ENCODE measurements around the gene ECI2.
"Not testable (repeated sequence)": the region's sequence is repeated elsewhere in the genome, so short reads cannot be mapped to it uniquely, and the experiment has no call there.

Gene ECI2

DNA sequence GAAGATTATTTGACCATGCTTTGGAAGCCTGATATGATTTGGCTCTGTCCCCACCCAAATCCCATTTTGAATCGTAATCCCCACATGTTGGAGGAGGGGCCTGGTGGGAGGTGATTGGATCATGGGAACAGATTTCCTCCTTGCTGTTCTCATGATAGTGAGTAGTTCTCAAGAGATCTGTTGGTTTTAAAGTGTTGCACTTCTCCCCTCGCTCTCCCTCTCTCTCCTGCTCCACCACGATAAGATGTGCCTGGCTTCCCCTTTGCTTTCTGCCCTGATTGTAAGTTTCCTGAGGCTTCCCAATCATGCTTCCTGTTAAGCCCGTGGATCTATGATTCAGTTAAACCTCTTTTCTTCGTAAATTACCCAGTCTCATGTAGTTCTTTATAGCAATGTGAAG is 34.7 kb downstream of the ECI2 start:
- FAIRE-seq = no peak

GRCh38 chr6:4093288-4093687 is 42.1 kb downstream of the ECI2 start:
- no peak for FAIRE-seq

DNA sequence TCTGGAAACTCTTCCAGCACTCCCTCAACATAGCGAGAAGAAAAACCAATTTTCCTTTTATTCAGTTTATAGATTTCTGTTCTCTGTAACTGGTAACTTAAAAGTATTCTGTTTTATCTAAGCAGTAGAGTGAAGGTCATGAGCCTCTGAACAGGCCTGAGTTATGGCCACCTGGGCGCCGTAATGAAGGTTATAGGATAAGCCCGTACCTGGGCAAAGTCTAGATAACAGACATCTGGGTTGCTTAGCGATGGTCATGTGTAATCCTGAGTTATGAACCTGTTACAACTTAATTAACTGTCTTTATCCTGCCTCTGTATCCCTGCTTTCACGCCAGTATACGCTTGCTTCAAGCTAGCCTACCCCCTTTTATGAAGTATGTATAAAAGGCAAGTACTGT is 43.4 kb downstream of the ECI2 start:
- no peak for FAIRE-seq

GRCh38 chr6:4090043-4090442 is 45.3 kb downstream of the ECI2 start:
- FAIRE-seq = not testable (repeated sequence)

GRCh38 chr6:4088704-4089103 is 46.7 kb downstream of the ECI2 start:
- FAIRE-seq = no peak

DNA sequence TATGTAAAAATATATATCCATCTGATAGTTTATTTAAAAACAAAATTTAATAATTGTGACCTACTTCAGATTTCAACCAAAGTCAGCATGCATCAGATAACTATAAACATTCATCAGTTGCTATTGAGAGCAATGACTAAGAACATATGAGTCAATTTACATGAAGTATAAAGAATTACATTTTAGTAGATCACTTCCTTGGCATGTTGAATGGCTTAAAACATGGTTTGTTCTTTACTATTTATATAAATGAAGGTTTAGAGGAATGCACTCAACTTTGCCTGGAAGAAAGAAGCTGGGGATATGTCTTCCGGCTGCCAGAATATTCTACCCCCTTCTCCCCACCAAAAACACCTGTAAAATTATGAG is 50.1 kb downstream of the ECI2 start:
- no peak for FAIRE-seq

DNA sequence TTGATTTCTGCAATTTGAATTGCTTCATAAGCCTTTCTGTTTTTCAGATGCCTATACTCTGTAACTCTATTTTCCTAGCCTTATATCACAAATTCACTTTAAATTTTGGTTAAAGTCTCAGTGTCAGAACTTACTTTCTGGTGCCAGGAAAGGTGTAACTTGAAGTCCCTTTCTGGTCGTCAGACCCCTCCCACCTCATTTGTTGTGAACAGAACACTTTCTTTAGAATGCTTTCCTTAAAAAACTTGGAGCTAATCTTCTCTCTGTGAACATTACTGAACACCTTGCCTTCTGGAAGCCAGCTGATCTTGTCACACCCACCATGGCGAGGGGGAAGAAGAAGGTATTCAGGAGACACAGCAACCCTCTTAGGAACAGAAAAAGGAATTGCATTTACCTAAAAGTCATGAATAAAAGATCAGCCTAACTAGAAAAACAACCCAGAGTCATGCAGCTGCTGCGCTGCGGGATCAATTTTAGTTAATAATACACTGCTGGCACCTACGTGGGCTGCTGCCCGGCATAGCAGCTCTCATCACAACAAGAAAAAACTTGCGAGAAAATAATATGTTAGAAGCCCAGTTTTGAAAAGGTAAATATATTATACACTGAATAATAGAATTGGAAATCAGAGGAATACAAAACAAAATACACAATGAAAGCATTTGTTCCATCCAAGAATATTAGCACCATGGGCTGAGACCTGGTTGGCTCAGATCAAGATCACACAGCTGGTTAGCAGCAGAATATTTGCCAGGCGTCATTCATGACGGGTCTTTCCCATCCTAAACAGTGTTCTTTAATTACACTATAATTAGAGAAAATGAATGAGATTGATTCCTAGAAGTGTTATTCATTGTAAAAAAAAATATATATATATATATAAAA is 50.7 kb downstream of the ECI2 start:
- no peak for FAIRE-seq

GRCh38 chr6:4078691-4079471 is 56.5 kb downstream of the ECI2 start, which contains the start of gene FAM217A:
Gene FAM217A, minus strand, starts transcription at chr6:4079137. Its CDS starts 1,723 bp downstream, at chr6:4077414.
- FAIRE-seq = no peak

- no peak for FAIRE-seq
Observed at GRCh38 chr6:4074478-4075235, 60.7 kb downstream of the ECI2 start.

DNA sequence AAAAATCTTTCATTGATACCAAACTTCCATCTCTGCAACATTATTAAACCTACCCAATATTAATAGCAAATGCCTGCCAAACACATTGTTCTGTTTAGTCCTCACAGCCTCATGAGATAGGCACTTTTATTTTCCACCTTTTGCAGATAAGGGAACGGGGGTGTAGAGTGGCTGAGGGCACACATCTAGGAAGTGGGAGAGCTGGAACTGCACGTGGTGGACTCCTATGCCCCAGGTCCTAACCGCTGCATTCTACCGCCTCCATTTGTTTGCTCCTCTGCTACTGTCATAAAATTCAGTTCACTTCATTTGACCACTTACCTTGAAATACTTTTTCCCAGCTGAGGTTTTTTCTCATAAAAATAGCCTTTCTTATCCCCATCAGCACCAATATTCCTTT is 64.0 kb downstream of the ECI2 start:
- no peak for FAIRE-seq

GRCh38 chr6:4069199-4069598 is 66.2 kb downstream of the ECI2 start:
- FAIRE-seq = no peak

GRCh38 chr6:4067673-4068072 is 67.7 kb downstream of the ECI2 start:
- no peak for FAIRE-seq

DNA sequence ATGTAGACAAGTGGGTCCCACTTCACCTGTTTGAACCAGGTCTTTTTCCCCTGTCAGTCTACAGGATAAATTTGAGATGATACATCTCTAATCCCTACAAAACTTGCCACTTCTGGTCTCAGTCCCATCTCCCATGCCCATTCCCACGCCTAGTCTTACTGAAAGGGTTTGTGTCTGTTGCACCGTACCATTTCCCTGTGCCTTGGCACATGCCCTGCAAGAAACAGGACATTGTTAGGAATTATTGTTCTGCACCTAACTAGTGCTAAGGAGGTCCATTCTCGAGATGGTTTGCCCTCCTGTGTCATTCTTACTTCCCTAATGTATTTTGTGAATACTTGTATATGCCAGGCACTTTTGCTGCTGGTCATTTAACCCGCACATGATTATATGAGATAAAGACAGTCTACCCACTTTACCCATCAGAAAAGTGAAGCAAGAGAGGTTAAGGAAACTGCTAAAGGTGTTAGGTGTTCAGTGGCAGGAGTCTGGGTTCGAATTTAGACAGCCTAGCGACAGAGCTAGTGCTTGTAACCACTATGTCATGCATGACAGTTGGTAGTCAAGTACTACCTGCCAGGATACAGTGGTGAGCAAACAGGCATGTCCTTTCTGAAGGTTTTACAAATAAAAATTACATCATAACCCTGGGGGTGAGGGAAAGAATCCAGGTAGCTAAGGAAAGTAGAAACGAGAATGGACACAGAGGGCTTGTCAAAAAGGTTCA is 69.2 kb downstream of the ECI2 start:
- no peak for FAIRE-seq

Data from A204.1 (cell line).